Measurements from ENCODE around the gene CUL9.
"Not testable (repeated sequence)": the region's sequence is repeated elsewhere in the genome, so short reads cannot be mapped to it uniquely, and the experiment has no call there.

Gene CUL9

DNA sequence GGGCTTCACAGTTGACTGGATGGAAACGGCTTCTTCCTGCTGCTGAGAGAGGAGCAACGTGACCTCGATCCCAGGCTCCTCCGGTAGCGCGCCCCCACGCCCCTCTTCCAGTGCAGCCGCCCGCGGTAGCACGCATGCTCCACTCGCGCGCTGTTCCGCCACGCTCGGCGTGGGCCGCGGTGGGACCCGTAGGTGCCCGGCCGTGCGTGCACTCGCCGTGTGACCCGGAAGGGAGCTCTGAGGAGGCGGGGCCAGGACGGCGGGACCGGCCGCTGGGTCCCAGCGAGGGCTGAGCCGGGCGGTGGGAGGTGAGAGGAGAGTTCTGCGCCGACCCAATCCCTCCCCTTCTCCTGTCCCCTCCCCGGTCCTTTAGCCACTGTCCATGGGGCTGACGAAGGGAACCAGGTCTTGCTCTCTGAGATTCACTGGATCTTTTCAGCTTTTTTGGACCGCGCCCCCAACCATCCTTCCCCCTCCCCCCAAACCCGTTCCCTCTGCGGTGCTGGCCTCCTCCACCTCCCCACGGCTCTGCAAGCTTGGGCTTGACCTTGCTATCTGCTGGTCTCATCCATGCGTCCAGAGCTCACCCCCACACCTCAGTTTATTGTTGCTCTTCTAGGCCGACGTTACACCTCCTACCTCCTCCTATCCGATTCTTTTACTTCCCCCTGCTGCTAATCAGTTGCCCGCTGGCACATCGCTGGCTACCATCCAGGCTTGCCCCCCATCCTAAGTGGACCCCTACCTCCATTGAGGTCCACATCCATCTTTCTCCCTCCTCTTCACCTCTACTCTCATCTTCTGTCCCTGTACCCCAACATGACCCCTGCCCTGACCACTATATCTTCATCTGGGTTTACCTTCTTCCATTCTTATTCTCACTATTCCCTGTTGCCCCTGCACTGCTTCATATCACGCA is at the start of gene CUL9:
Gene CUL9, plus strand, starts transcription at position 255 of the 919 bp plus-strand sequence. CDS start 2,115 bp downstream, outside the sequence.
- TF ChIP-seq, protein P1, sequence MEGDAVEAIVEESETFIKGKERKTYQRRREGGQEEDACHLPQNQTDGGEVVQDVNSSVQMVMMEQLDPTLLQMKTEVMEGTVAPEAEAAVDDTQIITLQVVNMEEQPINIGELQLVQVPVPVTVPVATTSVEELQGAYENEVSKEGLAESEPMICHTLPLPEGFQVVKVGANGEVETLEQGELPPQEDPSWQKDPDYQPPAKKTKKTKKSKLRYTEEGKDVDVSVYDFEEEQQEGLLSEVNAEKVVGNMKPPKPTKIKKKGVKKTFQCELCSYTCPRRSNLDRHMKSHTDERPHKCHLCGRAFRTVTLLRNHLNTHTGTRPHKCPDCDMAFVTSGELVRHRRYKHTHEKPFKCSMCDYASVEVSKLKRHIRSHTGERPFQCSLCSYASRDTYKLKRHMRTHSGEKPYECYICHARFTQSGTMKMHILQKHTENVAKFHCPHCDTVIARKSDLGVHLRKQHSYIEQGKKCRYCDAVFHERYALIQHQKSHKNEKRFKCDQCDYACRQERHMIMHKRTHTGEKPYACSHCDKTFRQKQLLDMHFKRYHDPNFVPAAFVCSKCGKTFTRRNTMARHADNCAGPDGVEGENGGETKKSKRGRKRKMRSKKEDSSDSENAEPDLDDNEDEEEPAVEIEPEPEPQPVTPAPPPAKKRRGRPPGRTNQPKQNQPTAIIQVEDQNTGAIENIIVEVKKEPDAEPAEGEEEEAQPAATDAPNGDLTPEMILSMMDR (IDR thresholded peaks at IDR 0.05; ENCODE audit: extremely low read depth, missing control alignments) = no peak
- peak; percentile 91 for DNase-seq (ENCODE audit: low spot score)

DNA sequence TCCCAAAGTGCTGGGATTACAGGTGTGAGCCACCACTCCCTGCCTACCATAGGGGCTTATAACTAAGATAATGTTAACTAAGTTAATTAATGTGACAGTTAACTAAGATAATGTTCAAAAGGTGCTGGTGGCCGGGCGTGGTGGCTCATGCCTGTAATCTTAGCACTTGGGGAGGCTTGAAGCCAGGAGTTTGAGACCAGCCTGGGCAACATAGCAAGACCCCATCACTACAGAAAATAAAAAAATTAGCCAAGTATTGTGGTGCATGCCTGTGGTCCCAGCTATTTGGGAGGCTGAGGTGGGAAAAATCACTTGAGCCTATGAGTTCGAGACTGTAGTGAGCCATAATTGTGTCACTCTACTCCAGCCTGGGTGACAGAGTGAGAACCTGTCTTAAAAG is 43.7 kb upstream of the CUL9 start:
- TF ChIP-seq, protein P1 (IDR thresholded peaks at IDR 0.05; ENCODE audit: extremely low read depth, missing control alignments) = no peak
- DNase-seq (ENCODE audit: low spot score) = no peak

DNA sequence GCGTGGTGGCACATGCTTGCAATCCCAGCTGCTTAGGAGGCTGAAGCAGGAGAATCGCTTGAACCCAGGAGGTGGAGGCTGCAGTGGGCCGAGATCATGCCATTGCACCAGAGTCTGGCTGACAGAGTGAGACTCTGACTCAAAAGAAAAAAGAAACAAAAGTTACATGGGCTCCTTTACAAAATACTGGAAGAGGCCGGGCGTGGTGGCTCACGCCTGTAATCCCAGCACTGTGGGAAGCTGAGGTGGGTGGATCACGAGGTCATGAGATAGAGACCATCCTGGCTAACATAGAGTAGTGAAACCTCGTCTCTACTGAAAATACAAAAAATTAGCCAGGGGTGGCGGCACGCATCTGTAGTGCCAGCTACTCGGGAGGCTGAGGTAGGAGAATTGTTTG is 42.0 kb upstream of the CUL9 start:
- not testable (repeated sequence) for DNase-seq (ENCODE audit: low spot score)

DNA sequence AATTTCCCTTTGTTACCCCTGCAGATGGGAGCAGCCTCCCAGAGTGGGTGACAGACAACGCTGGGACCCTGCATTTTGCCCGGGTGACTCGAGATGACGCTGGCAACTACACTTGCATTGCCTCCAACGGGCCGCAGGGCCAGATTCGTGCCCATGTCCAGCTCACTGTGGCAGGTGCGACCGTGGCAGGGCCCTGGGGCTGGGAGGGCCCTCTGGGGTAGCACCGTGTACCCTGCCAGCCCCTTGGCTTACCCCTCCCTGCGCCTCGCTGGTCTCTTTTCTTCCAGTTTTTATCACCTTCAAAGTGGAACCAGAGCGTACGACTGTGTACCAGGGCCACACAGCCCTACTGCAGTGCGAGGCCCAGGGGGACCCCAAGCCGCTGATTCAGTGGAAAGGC is 40.4 kb upstream of the CUL9 start:
- no peak for DNase-seq (ENCODE audit: low spot score)
- TF ChIP-seq, protein P1 (IDR thresholded peaks at IDR 0.05; ENCODE audit: extremely low read depth, missing control alignments) = no peak

DNA sequence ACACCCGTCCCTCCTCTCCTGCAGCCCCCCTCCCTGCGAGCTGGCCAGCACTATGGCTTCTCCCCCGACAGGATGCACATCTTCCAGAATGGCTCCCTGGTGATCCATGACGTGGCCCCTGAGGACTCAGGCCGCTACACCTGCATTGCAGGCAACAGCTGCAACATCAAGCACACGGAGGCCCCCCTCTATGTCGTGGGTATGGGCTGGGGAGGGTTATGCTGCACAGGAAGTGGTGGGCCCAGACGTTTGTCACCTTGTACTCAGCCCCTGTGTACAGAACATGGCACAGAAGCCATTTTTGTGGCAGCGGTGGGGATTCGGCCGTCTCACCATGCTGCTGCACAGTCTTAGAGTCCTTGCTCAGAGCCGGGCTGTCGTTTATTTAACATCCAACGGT is 39.9 kb upstream of the CUL9 start:
- DNase-seq (ENCODE audit: low spot score) = no peak
- TF ChIP-seq, protein P1 (IDR thresholded peaks at IDR 0.05; ENCODE audit: extremely low read depth, missing control alignments) = no peak

DNA sequence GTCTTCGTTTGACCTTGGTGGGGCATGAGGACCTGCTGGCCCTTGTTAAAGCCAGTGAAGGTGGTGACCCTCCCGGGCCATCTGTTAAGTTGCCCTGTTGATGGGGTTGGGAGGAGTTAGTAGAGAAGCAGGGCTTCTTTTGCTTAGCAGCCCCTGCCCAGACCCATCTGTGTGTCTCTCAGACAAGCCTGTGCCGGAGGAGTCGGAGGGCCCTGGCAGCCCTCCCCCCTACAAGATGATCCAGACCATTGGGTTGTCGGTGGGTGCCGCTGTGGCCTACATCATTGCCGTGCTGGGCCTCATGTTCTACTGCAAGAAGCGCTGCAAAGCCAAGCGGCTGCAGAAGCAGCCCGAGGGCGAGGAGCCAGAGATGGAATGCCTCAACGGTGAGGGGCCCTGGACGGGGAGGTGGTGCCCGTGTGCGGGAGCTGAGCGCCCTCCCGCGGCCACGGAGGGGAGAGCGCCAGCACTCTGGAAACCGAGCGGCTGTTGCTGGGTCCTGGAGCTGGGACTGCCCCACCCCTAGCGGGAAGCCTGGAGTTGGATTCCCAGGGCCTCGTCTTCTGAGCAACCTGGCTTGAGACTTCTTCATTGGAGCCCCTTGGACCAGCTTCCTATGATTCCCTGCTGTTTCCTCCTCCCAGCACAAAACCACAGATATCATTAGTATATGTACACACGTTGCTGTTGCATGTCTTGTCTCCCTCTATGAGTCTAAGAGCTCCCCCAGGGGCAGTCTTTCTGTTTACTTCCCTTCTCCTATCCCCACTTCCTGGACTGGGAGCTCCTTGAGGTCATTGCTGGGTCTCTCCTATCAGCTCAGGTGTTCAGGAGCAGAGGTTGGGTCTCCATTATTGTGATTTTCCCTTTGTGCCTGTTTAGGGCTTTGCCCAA is 38.5 kb upstream of the CUL9 start:
- TF ChIP-seq, protein P1 (IDR thresholded peaks at IDR 0.05; ENCODE audit: extremely low read depth, missing control alignments) = peak; percentile 98
- peak; percentile 89 for DNase-seq (ENCODE audit: low spot score)

DNA sequence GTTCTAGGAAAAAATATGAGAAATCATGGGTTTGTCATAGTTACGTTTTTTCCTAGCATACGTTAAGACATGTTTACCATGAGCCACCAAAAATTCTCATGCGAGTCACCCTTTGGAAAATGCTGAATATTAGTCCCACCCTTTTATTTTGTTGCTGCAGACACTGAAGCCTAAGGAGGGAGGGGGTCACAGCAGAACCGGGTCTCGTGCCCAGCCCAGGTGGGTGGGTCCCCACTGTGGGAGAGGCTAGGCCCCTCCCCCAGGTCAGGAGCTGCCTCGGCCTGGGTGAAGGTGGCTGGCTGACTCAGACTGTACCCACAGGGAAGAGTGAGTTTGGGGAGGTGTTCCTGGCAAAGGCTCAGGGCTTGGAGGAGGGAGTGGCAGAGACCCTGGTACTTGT is 37.1 kb upstream of the CUL9 start:
- TF ChIP-seq, protein P1 (IDR thresholded peaks at IDR 0.05; ENCODE audit: extremely low read depth, missing control alignments) = no peak
- no peak for DNase-seq (ENCODE audit: low spot score)

Data from GM20000 (cell line).